ENCODE data around the gene CCR1.
"Not testable (repeated sequence)": the region's sequence is repeated elsewhere in the genome, so short reads cannot be mapped to it uniquely, and the experiment has no call there.

Gene CCR1

GRCh38 chr3:46163556-46164041, 44.5 kb downstream of the CCR1 start:
- no peak for DNase-seq

GRCh38 chr3:46162975-46163555, 45.0 kb downstream of the CCR1 start:
- DNase-seq: no peak

- DNase-seq: not testable (repeated sequence)
These were observed 50.4 kb downstream of the CCR1 start for GRCh38 chr3:46157685-46158084.

GRCh38 chr3:46154311-46154710, 53.8 kb downstream of the CCR1 start:
- no peak for DNase-seq
